C4-2B (cell line): Measurements from ENCODE around the gene NR6A1.

Experiments used
- H3K27ac ChIP-seq: fragments of 450-650 bp; 2 replicates; pipeline ENCODE4 v1.5.1; 2017
- CTCF ChIP-seq: fragments of 450-650 bp; conservative IDR thresholded peaks from 2 replicates; pipeline ENCODE4 v1.5.1; 2017; ENCODE audit warnings: mild to moderate bottlenecking
- ZFX ChIP-seq: fragments of 450-650 bp; IDR thresholded peaks from 2 replicates; pipeline ENCODE4 v1.6.1; 2017

Gene NR6A1

GRCh38 chr9:124505006-124505900 lies 265.9 kb downstream of the NR6A1 start:
- no peak overlapping the region for H3K27ac ChIP-seq
- TF ChIP-seq CTCF (no peak), ZFX (no peak)

GRCh38 chr9:124504530-124505005 lies 266.5 kb downstream of the NR6A1 start:
- no peak overlapping the region for H3K27ac ChIP-seq
- TF ChIP-seq ZFX: no peak
- no peak for TF ChIP-seq CTCF

GRCh38 chr9:124503713-124504529 lies 267.2 kb downstream of the NR6A1 start:
- H3K27ac ChIP-seq: no peak overlapping the region
- TF ChIP-seq CTCF (no peak), ZFX (no peak)

- TF ChIP-seq ZFX (no peak), CTCF (no peak)
- no peak overlapping the region for H3K27ac ChIP-seq
These were observed 268.1 kb downstream of the NR6A1 start for GRCh38 chr9:124502711-124503702.

- TF ChIP-seq CTCF (no peak), ZFX (no peak)
These were observed 269.3 kb downstream of the NR6A1 start for GRCh38 chr9:124501771-124502320.

GRCh38 chr9:124500796-124501611 lies 270.1 kb downstream of the NR6A1 start:
- TF ChIP-seq CTCF: no peak
- TF ChIP-seq ZFX: no peak
- no peak overlapping the region for H3K27ac ChIP-seq

More at GRCh38 chr9:124501771-124502320, 269.3 kb downstream of the NR6A1 start:
- no peak overlapping the region for H3K27ac ChIP-seq
